ENCODE data around the gene YIPF2.
A peak's percentile ranks its signal among the peaks of the same experiment; 100 is the strongest.

YIPF2 gene

DNA sequence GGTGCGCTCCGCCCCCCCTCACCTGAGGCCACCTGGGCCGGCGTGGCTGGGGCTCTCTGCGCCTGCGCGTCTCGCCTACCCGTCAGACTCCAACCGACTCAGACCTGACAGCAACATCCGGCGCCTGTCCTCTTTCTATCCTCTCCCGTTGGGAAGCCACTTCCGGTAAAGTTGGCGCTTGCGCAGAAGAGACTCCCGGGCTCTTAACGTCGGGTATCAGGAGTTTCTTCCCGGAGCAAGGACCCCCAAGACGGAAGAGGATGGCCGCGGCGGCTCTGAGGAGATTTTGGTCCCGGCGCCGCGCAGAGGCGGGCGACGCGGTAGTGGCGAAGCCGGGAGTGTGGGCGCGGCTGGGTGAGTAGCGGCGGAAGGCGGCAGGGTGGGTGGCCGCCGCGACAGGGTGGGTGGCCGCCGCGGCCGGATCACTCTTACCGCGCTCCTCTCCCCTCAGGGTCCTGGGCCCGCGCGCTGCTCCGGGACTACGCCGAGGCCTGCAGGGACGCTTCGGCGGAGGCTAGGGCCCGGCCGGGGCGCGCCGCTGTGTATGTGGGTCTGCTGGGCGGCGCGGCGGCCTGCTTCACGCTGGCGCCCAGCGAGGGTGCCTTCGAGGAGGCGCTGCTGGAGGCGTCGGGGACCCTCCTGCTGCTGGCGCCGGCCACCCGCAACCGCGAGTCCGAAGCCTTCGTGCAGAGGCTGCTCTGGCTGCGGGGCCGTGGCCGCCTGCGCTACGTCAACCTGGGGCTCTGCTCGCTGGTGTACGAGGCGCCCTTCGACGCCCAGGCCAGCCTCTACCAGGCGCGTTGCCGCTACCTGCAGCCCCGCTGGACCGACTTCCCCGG lies at the start of gene YIPF2, which contains the start of gene TIMM29:
Gene YIPF2, minus strand, starts transcription at position 77 of the 839 bp plus-strand sequence. CDS start 229 bp downstream, outside the sequence.
Gene TIMM29, plus strand, starts transcription at position 249 of the 839 bp plus-strand sequence. Its CDS starts 12 bp downstream, at position 261.
- H3K9ac ChIP-seq (ENCODE audit: low read depth, low read length), result peak within 1 kb of the TSS; percentile 87
- no peaks in the 10 kb centered on the region for H3K9me3 ChIP-seq (ENCODE audit: control insufficient read depth, insufficient read depth, low read length)
- H3K36me3 ChIP-seq (ENCODE audit: control insufficient read depth, insufficient read depth, low read length), result peaks cover 21% of the 10 kb centered on the region
- peak within 1 kb of the TSS; percentile 85 for H3K4me3 ChIP-seq (ENCODE audit: low read depth, low read length)
- peaks cover 3% of the 10 kb centered on the region for H3K4me1 ChIP-seq (ENCODE audit: control insufficient read depth, insufficient read depth, low read length)
- H3K27me3 ChIP-seq (ENCODE audit: control insufficient read depth, insufficient read depth, low read length), result no peaks in the 10 kb centered on the region

DNA sequence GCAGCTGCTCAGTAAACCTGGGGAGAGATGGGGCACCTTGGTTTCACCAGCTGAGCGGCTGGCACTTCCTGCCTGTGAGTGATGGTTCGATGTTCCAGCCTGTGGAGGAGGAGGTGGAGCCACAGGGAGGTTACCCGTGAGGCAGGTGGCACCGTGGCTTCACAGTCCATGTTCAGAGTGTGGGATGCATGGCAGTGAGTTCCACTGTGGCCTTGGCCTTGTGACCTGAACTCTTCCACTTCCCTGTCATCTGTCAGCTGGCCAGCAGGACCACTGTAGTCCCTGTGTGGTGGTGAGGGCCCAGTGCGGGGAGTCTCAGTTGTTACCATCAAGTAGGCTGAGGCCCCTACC lies 49.3 kb upstream of the YIPF2 start:
- Histone ChIP-seq H3K4me1 (ENCODE audit: control insufficient read depth, insufficient read depth, low read length) (no peaks in the 10 kb centered on the region), H3K4me3 (ENCODE audit: low read depth, low read length) (no peak overlapping the region), H3K27me3 (ENCODE audit: control insufficient read depth, insufficient read depth, low read length) (no peaks in the 10 kb centered on the region), H3K9ac (ENCODE audit: low read depth, low read length) (no peak overlapping the region), H3K36me3 (ENCODE audit: control insufficient read depth, insufficient read depth, low read length) (peaks cover 3% of the 10 kb centered on the region), H3K9me3 (ENCODE audit: control insufficient read depth, insufficient read depth, low read length) (no peaks in the 10 kb centered on the region)

DNA sequence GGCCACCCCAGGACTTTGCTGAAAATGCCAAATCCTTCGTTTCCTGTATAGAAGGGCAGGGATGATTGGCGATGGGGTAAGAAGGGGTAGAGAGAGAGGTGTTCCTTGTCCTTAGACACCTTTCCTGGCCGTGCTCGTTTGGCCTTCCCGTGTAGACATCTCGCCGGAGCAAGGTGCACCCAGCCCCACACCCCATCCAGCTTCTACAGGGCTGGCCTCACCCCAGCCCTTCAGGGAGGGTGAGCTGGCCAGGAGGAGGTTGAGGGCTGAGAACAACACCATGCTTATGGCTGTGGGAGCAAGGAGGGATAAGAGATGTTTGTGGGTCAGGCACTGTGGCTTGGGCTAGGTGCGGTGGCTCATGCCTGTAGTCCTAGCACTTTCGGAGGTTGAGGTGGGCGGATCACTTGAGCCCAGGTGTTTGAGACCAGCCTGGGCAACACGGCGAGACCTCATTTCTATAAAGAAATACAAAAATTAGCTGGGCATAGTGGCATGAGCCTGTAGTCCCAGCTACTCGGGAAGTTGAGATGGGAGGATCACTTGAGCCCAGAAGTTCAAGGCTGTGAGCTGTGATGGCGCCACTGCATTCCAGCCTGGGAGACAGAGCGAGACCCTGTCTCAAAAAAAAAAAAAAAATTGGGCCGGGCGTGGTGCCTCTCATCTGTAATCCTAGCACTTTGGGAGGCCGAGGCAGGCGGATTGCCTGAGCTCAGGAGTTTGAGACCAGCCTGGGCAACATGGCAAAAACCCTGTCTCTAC lies 47.9 kb upstream of the YIPF2 start:
- H3K4me3 ChIP-seq (ENCODE audit: low read depth, low read length), result no peak overlapping the region
- no peak overlapping the region for H3K9ac ChIP-seq (ENCODE audit: low read depth, low read length)
- H3K9me3 ChIP-seq (ENCODE audit: control insufficient read depth, insufficient read depth, low read length), result no peaks in the 10 kb centered on the region
- H3K27me3 ChIP-seq (ENCODE audit: control insufficient read depth, insufficient read depth, low read length), result no peaks in the 10 kb centered on the region
- no peaks in the 10 kb centered on the region for H3K4me1 ChIP-seq (ENCODE audit: control insufficient read depth, insufficient read depth, low read length)
- peaks cover 3% of the 10 kb centered on the region for H3K36me3 ChIP-seq (ENCODE audit: control insufficient read depth, insufficient read depth, low read length)

DNA sequence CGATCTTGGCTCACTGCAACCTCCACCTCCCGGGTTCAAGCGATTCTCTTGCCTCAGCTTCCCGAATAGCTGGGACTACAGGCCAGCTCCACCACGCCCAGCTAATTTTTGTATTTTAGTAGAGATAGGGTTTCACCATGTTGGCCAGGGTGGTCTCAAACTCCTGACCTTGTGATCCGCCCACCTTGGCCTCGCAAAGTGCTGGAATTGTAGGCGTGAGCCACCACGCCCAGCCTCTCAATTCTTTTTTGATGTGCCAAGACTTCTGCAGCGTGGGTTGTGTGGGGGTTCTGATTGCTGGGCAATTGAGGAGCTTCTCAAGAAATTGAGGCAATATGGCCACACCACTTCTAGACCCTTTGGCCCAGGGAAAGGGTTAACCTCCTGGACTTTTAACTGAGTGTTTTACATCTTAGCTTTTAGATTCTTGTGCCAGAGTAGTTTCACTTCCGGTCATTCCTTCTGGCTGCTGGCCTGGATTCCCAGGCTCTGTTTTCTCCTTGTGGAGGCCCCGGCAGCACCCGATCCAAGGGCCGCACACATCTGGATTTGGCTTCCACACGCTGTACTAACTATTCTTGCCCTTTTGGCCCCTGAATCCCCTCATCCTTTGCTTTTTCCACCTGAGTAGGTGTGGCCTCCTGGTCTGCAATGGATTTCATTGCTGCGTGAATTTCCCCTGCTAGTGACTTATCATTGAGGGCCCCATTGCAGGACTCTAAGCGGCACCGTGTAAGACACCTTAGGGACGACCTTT lies 47.1 kb upstream of the YIPF2 start:
- no peaks in the 10 kb centered on the region for H3K27me3 ChIP-seq (ENCODE audit: control insufficient read depth, insufficient read depth, low read length)
- no peaks in the 10 kb centered on the region for H3K9me3 ChIP-seq (ENCODE audit: control insufficient read depth, insufficient read depth, low read length)
- H3K36me3 ChIP-seq (ENCODE audit: control insufficient read depth, insufficient read depth, low read length), result peaks cover 3% of the 10 kb centered on the region
- H3K4me1 ChIP-seq (ENCODE audit: control insufficient read depth, insufficient read depth, low read length), result no peaks in the 10 kb centered on the region
- no peak overlapping the region for H3K4me3 ChIP-seq (ENCODE audit: low read depth, low read length)
- no peak overlapping the region for H3K9ac ChIP-seq (ENCODE audit: low read depth, low read length)

DNA sequence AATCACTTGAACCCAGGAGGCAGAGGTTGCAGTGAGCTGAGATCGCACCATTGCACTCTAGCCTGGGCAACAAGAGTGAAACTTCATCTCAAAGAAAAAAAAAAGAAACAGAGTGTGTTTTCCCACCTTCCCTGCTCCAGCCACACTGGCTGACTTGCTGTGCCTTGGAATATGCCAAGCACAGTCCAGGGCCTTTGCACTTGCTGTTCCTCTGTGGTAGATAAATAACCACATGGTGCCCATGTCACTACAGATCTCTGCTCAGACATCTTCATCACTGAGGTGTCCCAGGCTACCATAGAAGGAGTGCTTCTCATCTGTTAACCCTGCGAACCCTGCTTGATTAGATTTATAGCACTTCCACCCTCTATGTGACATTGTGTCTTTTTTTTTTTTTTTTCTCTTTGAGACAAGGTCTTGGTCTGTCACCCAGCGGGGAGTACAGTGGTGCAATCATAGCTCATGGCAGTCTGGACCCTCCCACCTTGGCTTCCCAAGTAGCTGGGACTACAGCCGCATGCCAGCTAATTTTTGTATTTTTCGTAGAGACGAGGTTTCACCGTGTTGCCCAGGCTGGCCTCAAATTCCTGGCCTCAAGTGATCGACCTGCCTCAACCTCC lies 42.8 kb upstream of the YIPF2 start:
- no peaks in the 10 kb centered on the region for H3K4me1 ChIP-seq (ENCODE audit: control insufficient read depth, insufficient read depth, low read length)
- H3K36me3 ChIP-seq (ENCODE audit: control insufficient read depth, insufficient read depth, low read length), result peaks cover 3% of the 10 kb centered on the region
- no peaks in the 10 kb centered on the region for H3K27me3 ChIP-seq (ENCODE audit: control insufficient read depth, insufficient read depth, low read length)
- no peak overlapping the region for H3K9ac ChIP-seq (ENCODE audit: low read depth, low read length)
- no peak overlapping the region for H3K4me3 ChIP-seq (ENCODE audit: low read depth, low read length)
- H3K9me3 ChIP-seq (ENCODE audit: control insufficient read depth, insufficient read depth, low read length), result no peaks in the 10 kb centered on the region

DNA sequence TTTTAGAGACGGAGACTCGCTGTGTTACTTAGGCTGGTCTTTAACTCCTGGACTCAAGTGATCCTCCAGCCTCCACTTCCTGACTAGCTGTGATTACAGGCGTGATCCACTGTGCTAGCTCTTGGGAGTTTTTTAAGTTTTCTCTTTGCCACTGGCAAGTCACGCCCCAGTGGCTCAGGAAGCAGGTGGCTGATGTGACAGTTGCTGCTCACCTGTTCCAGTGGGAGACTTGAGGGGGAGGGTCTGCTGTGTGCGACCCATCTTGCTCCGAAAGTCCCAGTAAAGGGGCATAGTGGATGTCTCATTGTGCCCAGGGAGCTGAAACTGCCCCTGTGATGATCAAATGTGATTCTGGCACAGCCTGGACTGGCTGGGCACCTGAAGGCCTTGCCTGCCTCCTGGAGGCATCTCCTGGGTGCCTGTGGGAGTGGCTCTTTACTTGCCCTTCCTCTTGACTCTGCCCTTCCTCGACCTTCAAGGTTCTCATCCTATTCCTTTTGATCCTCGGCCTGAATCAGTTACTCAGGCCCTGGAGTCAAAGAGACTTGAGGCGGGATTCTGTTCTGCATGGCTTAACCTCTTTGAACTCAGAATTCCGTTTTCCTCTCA lies 40.2 kb upstream of the YIPF2 start:
- Histone ChIP-seq H3K9me3 (ENCODE audit: control insufficient read depth, insufficient read depth, low read length) (no peaks in the 10 kb centered on the region), H3K4me3 (ENCODE audit: low read depth, low read length) (no peak overlapping the region), H3K9ac (ENCODE audit: low read depth, low read length) (no peak overlapping the region), H3K36me3 (ENCODE audit: control insufficient read depth, insufficient read depth, low read length) (no peaks in the 10 kb centered on the region), H3K27me3 (ENCODE audit: control insufficient read depth, insufficient read depth, low read length) (no peaks in the 10 kb centered on the region), H3K4me1 (ENCODE audit: control insufficient read depth, insufficient read depth, low read length) (peaks cover 5% of the 10 kb centered on the region)

DNA sequence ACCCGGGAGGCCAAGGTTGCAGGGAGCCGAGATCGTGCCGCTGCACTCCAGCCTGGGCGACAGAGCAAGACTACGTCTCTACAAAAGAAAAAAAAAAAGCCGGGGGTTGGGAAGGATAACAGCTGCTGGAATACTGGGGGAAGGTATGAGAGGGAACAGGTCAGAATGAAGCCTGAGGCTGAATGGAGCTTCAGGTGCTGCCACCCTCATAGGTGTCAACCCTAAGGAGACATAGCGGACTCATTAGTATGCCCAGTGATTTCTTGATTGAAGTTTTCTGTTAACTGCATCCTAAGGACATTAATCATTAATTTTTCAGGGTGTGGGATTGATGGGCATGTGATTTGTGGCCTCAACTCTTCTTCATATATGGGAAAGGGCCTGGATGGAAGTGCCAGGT lies 38.4 kb upstream of the YIPF2 start:
- Histone ChIP-seq H3K4me3 (ENCODE audit: low read depth, low read length) (no peak overlapping the region), H3K36me3 (ENCODE audit: control insufficient read depth, insufficient read depth, low read length) (no peaks in the 10 kb centered on the region)

DNA sequence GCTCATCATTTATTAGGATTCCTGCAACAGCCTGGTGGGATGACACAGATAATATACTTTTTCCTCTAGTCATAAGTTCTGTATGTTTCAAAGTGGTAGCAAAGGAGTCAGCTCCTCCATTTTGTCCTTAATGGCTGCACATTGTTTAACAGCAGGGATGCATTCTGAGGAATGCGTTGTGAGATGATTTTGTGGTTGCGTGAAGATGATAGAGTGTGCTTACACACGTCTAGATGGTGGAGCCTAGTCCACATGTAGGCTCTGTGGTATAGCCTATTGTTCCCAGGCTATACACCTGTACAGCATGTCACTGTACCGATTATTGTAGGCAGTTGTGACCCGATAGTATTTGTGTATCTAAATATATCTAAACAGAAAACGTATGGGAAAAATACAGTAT lies 37.0 kb upstream of the YIPF2 start:
- Histone ChIP-seq H3K9ac (ENCODE audit: low read depth, low read length) (no peak overlapping the region), H3K4me3 (ENCODE audit: low read depth, low read length) (no peak overlapping the region), H3K4me1 (ENCODE audit: control insufficient read depth, insufficient read depth, low read length) (peaks cover 5% of the 10 kb centered on the region), H3K9me3 (ENCODE audit: control insufficient read depth, insufficient read depth, low read length) (no peaks in the 10 kb centered on the region), H3K36me3 (ENCODE audit: control insufficient read depth, insufficient read depth, low read length) (no peaks in the 10 kb centered on the region), H3K27me3 (ENCODE audit: control insufficient read depth, insufficient read depth, low read length) (no peaks in the 10 kb centered on the region)

More for the DNA sequence above, 38.4 kb upstream of the YIPF2 start:
- H3K4me1 ChIP-seq (ENCODE audit: control insufficient read depth, insufficient read depth, low read length), result peaks cover 5% of the 10 kb centered on the region
- H3K9me3 ChIP-seq (ENCODE audit: control insufficient read depth, insufficient read depth, low read length), result no peaks in the 10 kb centered on the region
- no peak overlapping the region for H3K9ac ChIP-seq (ENCODE audit: low read depth, low read length)
- no peaks in the 10 kb centered on the region for H3K27me3 ChIP-seq (ENCODE audit: control insufficient read depth, insufficient read depth, low read length)

DNA sequence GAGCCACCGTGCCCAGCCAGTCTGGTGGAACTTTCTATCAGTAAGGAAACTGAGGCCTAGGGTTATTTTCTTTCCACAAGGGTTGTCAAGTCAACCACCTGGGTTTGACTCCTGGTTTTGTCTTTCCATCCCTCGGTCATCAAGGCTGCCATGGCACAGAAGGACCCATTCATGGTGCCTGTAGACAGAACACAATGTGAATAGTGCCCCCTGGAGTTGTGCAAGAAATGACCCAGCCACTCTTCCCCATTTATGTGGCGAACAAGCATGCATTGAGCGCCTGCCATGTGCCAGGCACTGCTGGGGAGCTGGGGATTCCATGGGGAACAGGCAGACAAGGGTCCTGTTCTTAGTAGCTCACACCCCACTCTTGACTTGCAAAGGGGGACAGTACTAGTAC lies 36.5 kb upstream of the YIPF2 start:
- Histone ChIP-seq H3K9ac (ENCODE audit: low read depth, low read length) (no peak overlapping the region), H3K27me3 (ENCODE audit: control insufficient read depth, insufficient read depth, low read length) (no peaks in the 10 kb centered on the region), H3K4me1 (ENCODE audit: control insufficient read depth, insufficient read depth, low read length) (peaks cover 5% of the 10 kb centered on the region), H3K9me3 (ENCODE audit: control insufficient read depth, insufficient read depth, low read length) (no peaks in the 10 kb centered on the region), H3K4me3 (ENCODE audit: low read depth, low read length) (no peak overlapping the region), H3K36me3 (ENCODE audit: control insufficient read depth, insufficient read depth, low read length) (no peaks in the 10 kb centered on the region)

DNA sequence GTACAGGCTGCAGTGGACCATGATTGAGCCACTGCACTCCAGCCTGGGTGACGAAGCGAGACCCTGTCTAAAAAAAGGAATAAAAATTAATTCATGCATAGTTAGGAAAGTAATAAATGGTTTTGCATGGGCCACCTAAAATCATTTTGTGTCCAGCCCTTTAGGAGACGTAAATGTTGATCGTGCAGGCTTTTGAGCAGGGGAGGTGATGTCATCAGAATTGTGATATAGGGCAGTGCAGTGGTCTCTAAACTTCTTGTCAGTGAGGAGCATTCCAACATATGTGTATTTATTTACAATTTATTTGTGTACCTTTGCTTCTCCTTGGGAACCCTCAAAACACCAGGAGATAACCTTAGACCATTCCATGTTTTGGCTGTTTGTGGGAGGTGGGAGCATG lies 35.4 kb upstream of the YIPF2 start:
- H3K4me1 ChIP-seq (ENCODE audit: control insufficient read depth, insufficient read depth, low read length), result peaks cover 5% of the 10 kb centered on the region
- H3K27me3 ChIP-seq (ENCODE audit: control insufficient read depth, insufficient read depth, low read length), result no peaks in the 10 kb centered on the region
- no peak overlapping the region for H3K4me3 ChIP-seq (ENCODE audit: low read depth, low read length)
- H3K9ac ChIP-seq (ENCODE audit: low read depth, low read length), result no peak overlapping the region
- no peaks in the 10 kb centered on the region for H3K36me3 ChIP-seq (ENCODE audit: control insufficient read depth, insufficient read depth, low read length)
- H3K9me3 ChIP-seq (ENCODE audit: control insufficient read depth, insufficient read depth, low read length), result no peaks in the 10 kb centered on the region

DNA sequence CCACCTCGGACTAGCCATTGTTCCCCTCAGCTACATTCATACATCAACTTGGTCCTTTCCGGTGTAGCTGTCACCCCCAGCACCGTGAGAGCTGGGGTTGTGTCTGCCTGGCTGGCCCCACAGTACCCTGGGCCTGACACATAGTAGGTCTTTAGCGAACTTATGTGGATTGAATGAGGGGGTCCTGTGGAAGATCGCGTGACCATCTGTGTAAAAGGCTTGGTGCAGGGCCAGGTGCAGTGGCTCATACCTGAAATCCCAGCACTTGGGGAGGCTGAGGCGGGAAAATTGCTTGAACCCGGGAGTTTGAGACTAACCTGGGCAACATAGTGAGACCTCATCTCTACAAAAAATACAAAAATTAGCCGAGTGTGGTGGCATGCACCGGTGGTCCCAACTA lies 34.4 kb upstream of the YIPF2 start:
- H3K4me1 ChIP-seq (ENCODE audit: control insufficient read depth, insufficient read depth, low read length), result peaks cover 5% of the 10 kb centered on the region
- H3K36me3 ChIP-seq (ENCODE audit: control insufficient read depth, insufficient read depth, low read length), result no peaks in the 10 kb centered on the region
- H3K9me3 ChIP-seq (ENCODE audit: control insufficient read depth, insufficient read depth, low read length), result no peaks in the 10 kb centered on the region
- no peaks in the 10 kb centered on the region for H3K27me3 ChIP-seq (ENCODE audit: control insufficient read depth, insufficient read depth, low read length)
- H3K4me3 ChIP-seq (ENCODE audit: low read depth, low read length), result no peak overlapping the region
- H3K9ac ChIP-seq (ENCODE audit: low read depth, low read length), result no peak overlapping the region
